Measurements from ENCODE around the gene SARM1.

- no peak for TF ChIP-seq CTCF (IDR thresholded peaks at IDR 0.05; ENCODE audit: low read length)
- no peak for TF ChIP-seq EZH2 (optimal IDR thresholded peaks at IDR 0.05; ENCODE audit: low read depth, low read length)
These were observed 40.6 kb downstream of the SARM1 start for GRCh38 chr17:28412099-28412498.
